ENCODE data around the gene ARFRP1. TPM values are rescaled to one million over a fixed set of nuclear protein-coding genes. Genes with fewer than 3 reads are reported as not detected.
A peak's percentile ranks its signal among the peaks of the same experiment; 100 is the strongest.

Gene ARFRP1
- total and polyA plus RNA-seq, 2 of the 13 experiments (the other 11 are each of a cell fraction or from before 2014, with no cell fraction given): 32.0 to 51.1 TPM

DNA sequence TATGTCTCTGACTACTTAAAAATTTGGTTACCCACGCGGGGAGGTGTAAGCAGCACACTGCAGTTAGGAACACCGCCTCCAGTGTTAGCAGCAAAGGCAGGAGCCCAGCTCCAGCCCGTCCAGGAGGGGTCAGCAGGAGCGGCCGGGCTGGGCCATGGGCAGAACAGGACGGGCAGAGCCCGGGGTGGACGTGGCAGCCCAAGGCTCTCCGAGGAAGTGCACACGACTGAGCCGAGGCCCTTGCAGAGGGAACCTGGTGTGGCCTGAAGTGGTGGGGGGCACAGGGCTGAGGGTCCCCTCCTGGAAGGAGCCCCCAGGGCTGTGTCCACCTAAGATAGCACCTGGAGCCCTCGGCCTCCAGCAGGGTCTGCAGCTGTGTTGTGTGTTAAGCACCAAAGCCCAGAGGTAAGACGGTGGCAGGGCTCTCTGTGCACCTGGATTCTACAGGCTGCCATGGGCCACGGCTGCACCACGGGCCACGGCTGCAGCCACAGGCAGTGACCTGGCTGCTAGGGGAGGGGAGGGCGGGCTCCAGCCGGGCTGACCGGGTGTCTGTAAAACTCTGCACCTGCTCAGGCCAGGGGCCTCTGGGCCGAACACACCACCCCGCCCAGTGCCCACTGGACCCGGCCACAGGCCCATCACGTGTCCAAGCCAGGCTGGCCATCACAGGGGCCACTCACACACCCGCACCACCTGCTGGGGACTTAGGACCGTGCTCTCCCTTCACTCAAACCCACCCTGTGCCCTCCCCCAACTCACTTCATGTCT, 38.4 kb upstream of the ARFRP1 start (continued):
- TF ChIP-seq, protein P1, sequence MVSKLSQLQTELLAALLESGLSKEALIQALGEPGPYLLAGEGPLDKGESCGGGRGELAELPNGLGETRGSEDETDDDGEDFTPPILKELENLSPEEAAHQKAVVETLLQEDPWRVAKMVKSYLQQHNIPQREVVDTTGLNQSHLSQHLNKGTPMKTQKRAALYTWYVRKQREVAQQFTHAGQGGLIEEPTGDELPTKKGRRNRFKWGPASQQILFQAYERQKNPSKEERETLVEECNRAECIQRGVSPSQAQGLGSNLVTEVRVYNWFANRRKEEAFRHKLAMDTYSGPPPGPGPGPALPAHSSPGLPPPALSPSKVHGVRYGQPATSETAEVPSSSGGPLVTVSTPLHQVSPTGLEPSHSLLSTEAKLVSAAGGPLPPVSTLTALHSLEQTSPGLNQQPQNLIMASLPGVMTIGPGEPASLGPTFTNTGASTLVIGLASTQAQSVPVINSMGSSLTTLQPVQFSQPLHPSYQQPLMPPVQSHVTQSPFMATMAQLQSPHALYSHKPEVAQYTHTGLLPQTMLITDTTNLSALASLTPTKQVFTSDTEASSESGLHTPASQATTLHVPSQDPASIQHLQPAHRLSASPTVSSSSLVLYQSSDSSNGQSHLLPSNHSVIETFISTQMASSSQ (IDR thresholded peaks at IDR 0.05; ENCODE audit: low read depth): no peak
- TF ChIP-seq, protein P1 (CRISPR knock-in tag; IDR thresholded peaks at IDR 0.05; ENCODE audit: borderline replicate concordance): no peak
- no peak for TF ChIP-seq ZNF678 (CRISPR knock-in tag; IDR thresholded peaks at IDR 0.05)
- no peak for TF ChIP-seq SIX1 (CRISPR knock-in tag; IDR thresholded peaks at IDR 0.05; ENCODE audit: borderline replicate concordance)
- no peak for TF ChIP-seq ZBTB20 (CRISPR knock-in tag; IDR thresholded peaks at IDR 0.05; ENCODE audit: borderline replicate concordance, low read depth)
- no peak for TF ChIP-seq DPF2 (CRISPR knock-in tag; IDR thresholded peaks at IDR 0.05; ENCODE audit: borderline replicate concordance, low read depth)
- no peak for TF ChIP-seq ZNF891 (CRISPR knock-in tag; IDR thresholded peaks at IDR 0.05)
- no peak for TF ChIP-seq ZNF761 (CRISPR knock-in tag; conservative IDR thresholded peaks at IDR 0.05)
- TF ChIP-seq, protein P2, sequence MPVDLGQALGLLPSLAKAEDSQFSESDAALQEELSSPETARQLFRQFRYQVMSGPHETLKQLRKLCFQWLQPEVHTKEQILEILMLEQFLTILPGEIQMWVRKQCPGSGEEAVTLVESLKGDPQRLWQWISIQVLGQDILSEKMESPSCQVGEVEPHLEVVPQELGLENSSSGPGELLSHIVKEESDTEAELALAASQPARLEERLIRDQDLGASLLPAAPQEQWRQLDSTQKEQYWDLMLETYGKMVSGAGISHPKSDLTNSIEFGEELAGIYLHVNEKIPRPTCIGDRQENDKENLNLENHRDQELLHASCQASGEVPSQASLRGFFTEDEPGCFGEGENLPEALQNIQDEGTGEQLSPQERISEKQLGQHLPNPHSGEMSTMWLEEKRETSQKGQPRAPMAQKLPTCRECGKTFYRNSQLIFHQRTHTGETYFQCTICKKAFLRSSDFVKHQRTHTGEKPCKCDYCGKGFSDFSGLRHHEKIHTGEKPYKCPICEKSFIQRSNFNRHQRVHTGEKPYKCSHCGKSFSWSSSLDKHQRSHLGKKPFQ (CRISPR knock-in tag; IDR thresholded peaks at IDR 0.05; ENCODE audit: insufficient replicate concordance): no peak
- TF ChIP-seq TAF1 (CRISPR knock-in tag; IDR thresholded peaks at IDR 0.05): no peak
- TF ChIP-seq SCMH1 (CRISPR knock-in tag; IDR thresholded peaks at IDR 0.05; ENCODE audit: borderline replicate concordance): no peak
- TF ChIP-seq ZNF607 (CRISPR knock-in tag; IDR thresholded peaks at IDR 0.05; ENCODE audit: borderline replicate concordance): 0 out of 2 replicates have a peak, but pooled peaks have one; percentile 37
- no peak for TF ChIP-seq TBL1XR1 (IDR thresholded peaks at IDR 0.05; ENCODE audit: borderline replicate concordance, low read length, partially characterized antibody)
- TF ChIP-seq, protein P3, sequence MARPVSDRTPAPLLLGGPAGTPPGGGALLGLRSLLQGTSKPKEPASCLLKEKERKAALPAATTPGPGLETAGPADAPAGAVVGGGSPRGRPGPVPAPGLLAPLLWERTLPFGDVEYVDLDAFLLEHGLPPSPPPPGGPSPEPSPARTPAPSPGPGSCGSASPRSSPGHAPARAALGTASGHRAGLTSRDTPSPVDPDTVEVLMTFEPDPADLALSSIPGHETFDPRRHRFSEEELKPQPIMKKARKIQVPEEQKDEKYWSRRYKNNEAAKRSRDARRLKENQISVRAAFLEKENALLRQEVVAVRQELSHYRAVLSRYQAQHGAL (CRISPR knock-in tag; IDR thresholded peaks at IDR 0.05; ENCODE audit: not compliant biosample characterization): no peak
- TF ChIP-seq, protein P4, sequence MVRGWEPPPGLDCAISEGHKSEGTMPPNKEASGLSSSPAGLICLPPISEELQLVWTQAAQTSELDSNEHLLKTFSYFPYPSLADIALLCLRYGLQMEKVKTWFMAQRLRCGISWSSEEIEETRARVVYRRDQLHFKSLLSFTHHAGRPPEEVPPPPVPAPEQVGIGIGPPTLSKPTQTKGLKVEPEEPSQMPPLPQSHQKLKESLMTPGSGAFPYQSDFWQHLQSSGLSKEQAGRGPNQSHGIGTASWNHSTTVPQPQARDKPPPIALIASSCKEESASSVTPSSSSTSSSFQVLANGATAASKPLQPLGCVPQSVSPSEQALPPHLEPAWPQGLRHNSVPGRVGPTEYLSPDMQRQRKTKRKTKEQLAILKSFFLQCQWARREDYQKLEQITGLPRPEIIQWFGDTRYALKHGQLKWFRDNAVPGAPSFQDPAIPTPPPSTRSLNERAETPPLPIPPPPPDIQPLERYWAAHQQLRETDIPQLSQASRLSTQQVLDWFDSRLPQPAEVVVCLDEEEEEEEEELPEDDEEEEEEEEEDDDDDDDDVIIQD (CRISPR knock-in tag; IDR thresholded peaks at IDR 0.05; ENCODE audit: low read depth): no peak
- TF ChIP-seq, protein P5, sequence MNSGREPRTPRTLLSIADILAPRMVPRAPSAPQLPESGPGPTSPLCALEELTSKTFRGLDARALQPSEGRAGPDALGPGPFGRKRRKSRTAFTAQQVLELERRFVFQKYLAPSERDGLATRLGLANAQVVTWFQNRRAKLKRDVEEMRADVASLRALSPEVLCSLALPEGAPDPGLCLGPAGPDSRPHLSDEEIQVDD (CRISPR knock-in tag; IDR thresholded peaks at IDR 0.05; ENCODE audit: borderline replicate concordance): no peak
- TF ChIP-seq, protein P6, sequence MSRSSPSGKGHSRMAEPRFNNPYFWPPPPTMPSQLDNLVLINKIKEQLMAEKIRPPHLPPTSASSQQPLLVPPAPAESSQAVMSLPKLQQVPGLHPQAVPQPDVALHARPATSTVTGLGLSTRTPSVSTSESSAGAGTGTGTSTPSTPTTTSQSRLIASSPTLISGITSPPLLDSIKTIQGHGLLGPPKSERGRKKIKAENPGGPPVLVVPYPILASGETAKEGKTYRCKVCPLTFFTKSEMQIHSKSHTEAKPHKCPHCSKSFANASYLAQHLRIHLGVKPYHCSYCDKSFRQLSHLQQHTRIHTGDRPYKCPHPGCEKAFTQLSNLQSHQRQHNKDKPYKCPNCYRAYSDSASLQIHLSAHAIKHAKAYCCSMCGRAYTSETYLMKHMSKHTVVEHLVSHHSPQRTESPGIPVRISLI (CRISPR knock-in tag; IDR thresholded peaks at IDR 0.05; ENCODE audit: borderline replicate concordance): no peak
- no peak for TF ChIP-seq MBNL3 (CRISPR knock-in tag; conservative IDR thresholded peaks at IDR 0.05)
- no peak for TF ChIP-seq ZNF7 (CRISPR knock-in tag; IDR thresholded peaks at IDR 0.05)
